NCI-H1694 (cell line): Measurements from ENCODE around the gene RNF157.

Experiments
- DNase-seq: peaks from one replicate; lab custom pipeline; 2025; lab: John Stamatoyannopoulos, UW

RNF157 gene

GRCh38 chr17:76139801-76140660, 100.3 kb downstream of the RNF157 start:
- no peak for DNase-seq

DNA sequence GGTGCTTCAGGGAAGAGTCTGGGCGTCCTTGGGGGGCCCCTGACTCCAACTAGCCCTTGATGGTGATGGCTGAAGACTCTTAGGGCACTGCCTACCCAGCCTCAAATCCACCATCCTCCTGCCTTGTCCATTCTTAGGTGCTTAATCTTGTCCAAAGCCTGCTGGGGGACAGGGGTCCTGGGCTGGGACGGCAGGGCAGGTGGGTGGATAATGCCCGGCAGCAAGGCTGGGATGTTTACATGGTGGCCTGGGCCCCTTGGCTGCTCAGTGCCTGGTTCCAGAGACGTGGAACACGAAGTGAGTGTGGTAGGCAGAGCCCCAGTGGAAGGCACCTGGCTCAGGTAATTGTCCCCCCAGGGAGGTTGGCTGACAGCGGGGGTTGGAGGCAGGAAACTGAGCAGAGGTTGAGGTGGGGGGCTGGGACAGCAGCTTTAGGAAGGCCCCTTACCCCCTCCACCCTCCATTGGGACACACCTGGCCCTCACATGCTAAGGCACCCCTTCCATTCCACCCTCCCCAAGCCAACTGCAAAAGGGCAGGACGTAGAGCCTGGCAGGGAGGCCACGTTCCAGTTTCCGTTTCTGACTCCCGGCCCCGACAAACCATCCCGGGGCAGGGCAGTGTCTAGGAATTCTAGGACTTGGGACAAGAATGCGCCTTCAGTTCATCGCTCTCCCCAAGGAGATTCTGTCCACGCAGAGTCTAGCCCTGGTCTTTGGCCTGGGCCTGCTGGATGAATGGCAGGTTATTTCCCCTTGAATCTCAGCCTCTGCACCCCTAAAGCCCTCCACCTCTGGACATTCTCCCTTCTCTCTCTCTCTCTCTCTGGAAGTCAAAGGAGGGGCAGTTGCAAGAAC, 101.2 kb downstream of the RNF157 start:
- no peak for DNase-seq

- DNase-seq, result no peak
These were observed 101.9 kb downstream of the RNF157 start for GRCh38 chr17:76138234-76138895.

DNA sequence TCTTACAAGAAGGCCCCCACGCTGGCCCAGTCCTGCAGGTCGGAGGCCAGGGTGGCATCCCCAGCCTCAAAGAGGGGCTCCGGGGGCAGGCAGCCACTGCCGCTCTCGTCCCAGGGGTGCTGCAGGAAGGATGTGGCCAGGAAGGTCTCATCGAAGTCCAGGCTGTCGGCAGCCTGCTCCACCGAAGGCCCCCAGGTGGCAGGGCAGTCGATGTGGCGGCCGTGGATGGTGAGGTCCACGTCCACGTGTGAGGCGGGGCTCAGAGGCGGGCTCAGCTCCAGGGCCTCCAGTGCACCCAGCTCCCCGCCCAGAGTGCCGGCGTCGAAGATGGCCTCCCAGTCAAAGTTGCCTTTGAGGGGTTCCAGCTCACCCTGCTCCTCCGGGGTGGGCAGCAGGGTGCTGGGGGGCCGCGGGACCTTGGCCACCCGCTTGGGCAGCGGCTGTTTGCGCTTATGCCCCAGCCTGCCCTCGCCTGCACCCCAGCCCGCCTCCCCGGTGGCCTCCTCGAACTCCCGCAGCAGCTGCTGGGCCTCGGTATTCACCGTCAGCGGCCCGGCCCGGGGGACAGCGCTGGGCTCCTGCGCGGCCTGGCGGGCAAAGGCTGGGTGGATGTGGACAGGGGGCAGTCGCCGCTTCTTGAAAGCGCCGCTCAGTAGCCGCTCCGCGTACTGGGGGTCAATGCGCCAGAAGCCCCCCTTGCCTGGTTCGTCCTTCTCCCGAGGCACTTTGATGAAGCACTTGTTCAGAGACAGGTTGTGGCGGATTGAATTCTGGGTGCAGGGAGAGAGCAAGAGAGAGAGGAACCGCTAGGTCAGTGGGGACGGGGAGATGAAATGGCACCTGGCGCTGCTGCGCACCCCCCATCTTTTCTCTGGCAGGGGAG, 102.7 kb downstream of the RNF157 start:
- no peak for DNase-seq

GRCh38 chr17:76137001-76137350, 103.3 kb downstream of the RNF157 start:
- no peak for DNase-seq

- no peak for DNase-seq
These were observed 103.9 kb downstream of the RNF157 start for GRCh38 chr17:76136276-76137000.

DNA sequence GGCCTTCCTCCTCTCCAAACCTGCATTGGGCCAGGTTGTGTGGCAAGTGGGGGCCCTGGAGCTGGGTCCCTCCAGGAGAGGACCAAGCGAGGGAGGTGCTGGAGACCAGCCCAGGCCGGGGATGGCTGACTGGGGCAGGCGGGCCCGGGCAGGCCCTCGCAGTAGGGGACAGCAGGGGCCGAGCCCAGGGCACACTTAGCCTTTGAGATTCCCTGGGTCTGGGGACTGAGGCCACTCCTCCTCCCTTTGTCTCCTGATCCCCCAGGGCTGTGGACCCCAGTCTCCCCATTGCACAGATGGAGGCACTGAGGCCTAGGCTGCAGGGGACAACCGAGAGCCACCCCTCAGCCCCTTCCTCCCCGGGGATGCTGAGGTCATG, 104.5 kb downstream of the RNF157 start:
- DNase-seq, result no peak

DNA sequence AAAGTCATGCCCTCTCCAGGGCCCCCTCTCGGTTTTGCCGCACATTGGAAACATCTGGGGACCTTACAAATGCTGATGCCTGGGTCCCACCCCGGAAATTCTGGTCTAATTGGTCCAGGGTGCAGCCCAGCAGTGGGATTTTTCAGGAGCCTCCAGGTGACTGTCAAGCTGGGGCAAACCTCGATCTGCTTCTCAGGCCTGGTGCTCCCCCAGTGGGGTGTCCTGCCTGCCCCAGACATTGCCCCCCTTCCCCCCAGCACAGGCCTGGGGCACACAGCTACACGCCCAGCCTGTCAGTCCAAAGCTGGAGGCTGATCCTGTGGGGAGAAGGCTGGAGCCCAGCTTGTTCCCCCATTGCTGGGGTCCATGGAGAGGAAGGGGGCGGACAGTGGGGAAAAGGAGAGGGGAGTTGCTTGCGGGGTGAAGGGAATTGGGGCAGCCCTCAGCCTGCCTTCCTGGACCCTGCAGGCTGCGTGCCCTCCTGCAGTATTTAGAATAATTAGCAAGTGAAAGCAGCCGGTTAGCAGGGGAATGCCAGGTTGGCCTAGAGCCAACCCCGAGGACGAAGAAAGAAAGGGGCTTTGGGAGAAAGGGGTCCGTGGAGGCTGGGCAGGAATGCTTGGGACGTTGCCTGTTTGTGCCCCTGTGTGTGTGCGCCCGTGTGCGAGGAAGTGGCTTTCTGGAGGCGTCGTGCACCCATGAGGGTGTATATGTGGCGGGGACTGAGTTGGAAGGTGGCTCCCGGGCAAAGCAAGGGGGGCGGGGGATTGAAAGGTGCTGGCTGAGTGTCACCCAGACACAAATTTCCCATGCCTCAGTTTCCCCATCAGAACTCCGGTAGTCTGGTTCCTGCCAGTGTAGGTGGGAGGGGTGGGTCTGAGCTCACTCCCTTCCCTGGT, 105.1 kb downstream of the RNF157 start:
- DNase-seq, result no peak

GRCh38 chr17:76132574-76133338, 107.5 kb downstream of the RNF157 start:
- no peak for DNase-seq

DNA sequence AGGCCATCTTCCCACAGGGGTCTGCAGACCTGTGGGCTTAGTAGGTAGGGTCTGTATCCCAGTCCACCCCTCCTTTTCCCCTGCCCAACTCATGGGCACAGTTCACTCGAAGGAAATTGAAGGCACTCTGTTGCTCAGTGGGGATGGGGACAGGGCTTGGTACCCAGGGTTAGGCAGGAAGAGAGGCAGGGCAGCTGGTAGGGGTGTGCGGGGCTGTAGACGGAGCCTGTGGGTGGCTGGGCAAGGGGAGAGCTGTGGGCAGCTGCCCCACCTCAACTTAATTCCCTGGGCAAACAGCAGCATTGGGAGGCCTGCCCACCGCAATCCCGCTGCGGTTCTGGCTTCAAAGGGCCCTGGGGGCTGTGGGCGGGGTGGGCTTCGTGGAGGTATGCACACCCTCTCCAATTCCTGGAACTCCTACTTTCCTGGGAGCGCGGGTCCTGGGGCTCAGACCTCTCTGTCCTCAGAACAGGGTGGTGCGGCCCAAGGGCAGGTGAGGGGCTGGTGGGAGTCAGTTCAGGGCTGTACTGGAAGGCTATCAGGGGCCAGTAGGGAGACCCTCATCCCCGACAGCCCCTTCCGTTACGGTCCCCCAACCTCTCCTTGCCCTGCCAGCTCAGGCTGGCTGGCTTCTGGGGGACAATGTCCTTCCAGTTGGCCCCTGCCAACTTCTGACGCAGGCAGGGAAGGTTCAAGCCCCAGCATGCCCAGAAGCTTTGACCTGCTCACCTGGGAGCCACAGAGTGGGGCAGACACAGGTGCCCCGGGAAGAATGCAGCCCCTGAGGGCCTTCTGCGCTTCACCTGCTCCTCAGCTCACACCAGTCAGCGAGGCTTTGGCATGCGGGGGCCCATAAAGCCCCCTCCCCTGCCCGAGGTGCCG, 108.4 kb downstream of the RNF157 start:
- no peak for DNase-seq

DNA sequence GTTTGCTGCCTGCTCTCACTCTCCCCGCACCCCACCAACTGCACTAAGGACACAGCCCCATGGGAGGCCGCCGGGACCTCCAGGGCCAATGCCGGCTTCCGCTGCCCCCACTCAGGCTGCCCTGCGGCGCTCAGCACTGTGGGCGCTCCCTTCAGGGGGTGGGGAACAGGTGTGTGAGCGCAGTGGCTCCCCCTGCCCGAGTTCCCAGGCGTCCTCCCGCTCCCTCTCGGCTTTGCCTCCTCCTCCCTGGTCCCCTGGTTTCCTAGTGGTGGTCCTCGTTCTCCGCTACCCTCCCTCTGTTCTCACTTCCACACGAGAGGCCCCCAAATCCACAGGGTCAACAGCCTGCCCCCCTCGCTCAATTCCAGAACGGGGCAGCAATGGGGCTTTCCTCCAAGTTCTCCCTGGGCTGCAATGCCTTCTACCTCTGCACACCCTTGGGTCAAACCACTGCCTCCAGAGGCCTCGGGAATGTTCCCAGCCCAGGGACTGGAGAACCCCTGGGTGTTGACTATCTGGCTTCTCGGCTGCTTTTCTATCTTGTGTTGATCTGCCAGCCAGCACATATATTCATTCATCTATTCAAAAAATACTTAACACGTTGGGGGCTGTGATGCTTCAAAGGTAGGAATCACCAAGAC, 109.1 kb downstream of the RNF157 start:
- no peak for DNase-seq

DNA sequence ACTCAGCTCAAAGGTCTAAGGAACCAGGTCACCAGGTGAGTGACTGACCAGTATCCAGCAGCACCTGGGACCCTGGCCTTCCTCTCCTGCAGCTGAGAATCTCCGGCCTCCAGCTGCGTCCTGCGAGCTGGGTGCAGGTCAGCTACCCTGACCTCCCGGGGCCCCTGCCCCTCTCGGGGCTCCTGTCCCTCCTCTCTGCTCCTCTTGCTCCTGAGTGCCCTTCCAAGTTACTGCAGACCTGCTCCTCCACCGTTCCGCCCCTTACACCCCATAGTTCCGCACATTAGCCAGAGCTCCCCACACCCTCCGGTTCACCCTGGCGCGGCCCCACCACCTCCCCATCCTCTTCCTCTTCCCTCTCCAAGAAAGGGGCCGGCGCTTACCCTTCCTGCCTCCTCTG, 109.8 kb downstream of the RNF157 start:
- DNase-seq, result no peak

- DNase-seq, result no peak
These were observed 114.4 kb downstream of the RNF157 start for GRCh38 chr17:76125922-76126321.

GRCh38 chr17:76125391-76125675, 115.0 kb downstream of the RNF157 start:
- DNase-seq, result no peak

DNA sequence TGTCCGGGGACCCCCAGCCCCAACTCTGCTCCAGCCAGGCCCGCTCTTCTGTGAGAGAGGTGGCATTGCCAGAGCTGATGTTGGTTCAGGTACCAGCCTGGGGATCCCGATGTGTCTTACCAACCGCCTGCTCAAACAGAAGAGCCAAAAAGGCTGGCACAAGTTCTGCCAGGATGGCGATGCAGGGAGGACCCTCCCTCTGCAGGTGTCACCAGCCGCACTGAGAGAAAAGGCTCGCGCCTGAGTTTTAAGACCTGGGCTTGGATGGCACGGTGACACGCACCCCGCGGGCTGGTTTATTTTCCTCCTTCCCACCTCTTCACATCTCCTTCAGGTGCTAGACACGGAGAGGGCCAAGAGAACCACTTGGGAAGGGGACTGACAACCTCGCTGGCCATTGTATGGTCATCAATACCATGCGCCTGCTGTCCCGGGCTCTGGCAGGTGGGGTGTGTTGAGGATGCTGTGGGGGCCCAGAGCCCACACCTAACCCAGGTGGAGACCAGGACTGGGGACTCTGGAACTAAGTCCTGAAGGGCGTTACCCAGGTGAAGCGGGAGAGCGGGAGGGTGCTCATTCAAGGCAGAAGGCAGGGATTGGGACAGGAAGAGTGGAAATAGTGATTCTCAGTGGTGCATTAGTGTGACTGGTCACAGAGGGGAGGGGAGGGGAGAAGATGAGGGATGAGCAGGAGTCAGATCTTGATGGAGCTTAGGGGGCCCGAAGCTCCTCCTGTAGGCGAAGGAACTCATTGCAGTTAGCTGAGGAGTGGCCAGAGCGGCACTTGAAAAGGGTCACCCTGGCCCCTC, 115.5 kb downstream of the RNF157 start:
- DNase-seq, result no peak

DNA sequence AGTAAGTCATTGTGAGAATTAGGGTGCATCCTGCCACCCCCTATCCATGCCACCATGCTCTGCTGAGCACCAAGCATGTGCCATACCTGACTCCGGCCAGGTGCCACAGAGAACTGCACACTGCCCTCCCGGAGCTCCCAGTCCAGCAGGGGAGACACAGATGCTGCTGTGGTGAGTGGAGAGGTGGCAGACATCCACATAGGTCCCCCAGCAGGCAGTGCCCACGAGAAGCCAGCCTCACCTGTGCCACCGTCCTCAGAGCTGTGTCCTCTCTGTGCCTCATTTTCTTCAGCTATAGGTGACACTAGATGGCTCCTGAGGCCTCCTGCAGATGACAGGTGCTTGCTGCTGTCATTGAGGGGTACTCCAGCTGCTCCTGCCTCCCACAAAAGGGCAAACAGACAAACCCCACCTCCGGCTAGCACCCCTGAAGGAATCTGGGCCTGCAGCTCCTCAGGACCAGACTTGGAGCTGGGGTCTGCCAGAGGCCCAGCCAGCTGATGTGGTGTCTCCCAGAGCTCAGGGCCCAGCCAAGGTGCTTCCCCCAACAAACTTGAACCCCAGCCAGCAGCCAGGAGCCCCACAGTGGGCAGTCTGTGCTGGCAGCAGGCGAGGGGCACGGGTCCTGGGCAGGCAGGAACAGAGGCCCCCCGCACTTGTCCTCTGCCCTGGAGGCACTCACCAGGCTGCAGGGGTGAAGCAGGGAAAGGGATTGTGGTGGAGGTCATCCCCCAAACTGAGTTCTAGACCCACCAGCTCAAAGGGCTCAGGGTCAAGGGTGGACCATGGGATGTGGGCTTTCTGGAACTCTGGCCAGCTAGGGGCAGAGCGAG, 116.3 kb downstream of the RNF157 start:
- DNase-seq, result no peak
